Esophagus muscularis mucosa (tissue), 4 donors: ENCODE results near the gene KDM7A. TPM values are rescaled to one million over a fixed set of nuclear protein-coding genes. Genes with fewer than 3 reads are reported as not detected.

Experiments used
- DNase-seq: peaks from one replicate; pipeline ENCODE4 v3.0.0-alpha.2; 2017; ENCODE audit errors: extremely low spot score
- H3K27ac ChIP-seq, 4 donors: fragments of 200-600 bp; sonication (generic); replicated peaks in 1 of 4; 1 replicate in 3 of 4; 2 replicates in 1 of 4; pipeline ENCODE4 v1.5.1; 2016 to 2019; ENCODE audit warnings: mild to moderate bottlenecking in 1 of 4
- H3K27me3 ChIP-seq, 4 donors: fragments of 200-600 bp; sonication (generic); one replicate each; pipeline versions ENCODE4 v1.5.1 to v1.6.0; 2016 to 2019
- H3K36me3 ChIP-seq, 4 donors: fragments of 200-600 bp; sonication (generic); one replicate each; pipeline ENCODE4 v1.5.1; 2016 to 2019
- H3K4me1 ChIP-seq, 4 donors: fragments of 200-600 bp; sonication (generic); one replicate each; pipeline ENCODE4 v1.5.1; 2016 to 2019
- H3K4me3 ChIP-seq, 4 donors: fragments of 200-600 bp; sonication (generic); 1 replicate in 2 of 4; 2 replicates in 2 of 4; pipeline ENCODE4 v1.5.1; 2016 to 2019; ENCODE audit warnings: mild to moderate bottlenecking in 4 of 4, moderate library complexity in 1 of 4
- H3K9me3 ChIP-seq, 4 donors: fragments of 200-600 bp; sonication (generic); 1 replicate in 3 of 4; 2 replicates in 1 of 4; pipeline ENCODE4 v1.5.1; 2016 to 2019
- EP300 ChIP-seq: sonication (generic); formaldehyde crosslinking; IDR thresholded peaks from one replicate; pipeline ENCODE4 v1.6.1; 2017; ENCODE audit warnings: antibody characterized with exemption
- POLR2A ChIP-seq: fragments of 450-650 bp; IDR thresholded peaks from one replicate; pipeline ENCODE4 v1.6.1; 2017; ENCODE audit warnings: antibody characterized with exemption, moderate library complexity, mild to moderate bottlenecking, low read depth
- POLR2AphosphoS5 ChIP-seq, 2 donors: sonication (generic); formaldehyde crosslinking; IDR thresholded peaks; one replicate each; pipeline ENCODE4 v1.6.1; 2017; ENCODE audit warnings: antibody characterized with exemption in 2 of 2
- WGBS: methylation state at CpG from one replicate; pipeline ENCODE4 v1.1.5; 2018; 5-methylcytosine and 5-hydroxymethylcytosine counted together
- intact Hi-C: fragments of 100-400 bp; cut with DNase I; formaldehyde crosslinking; loops from one replicate; pipeline ENCODE4 v1.15.1; 2023
- total RNA-seq, 4 donors: library from RNA; depleted of rRNA; stranded (reverse); fragments of >200 nt; gene quantifications; one replicate each; pipeline versions ENCODE4 v1.1.0 to v1.2.1, GENCODE V29; 2016
- TF ChIP-seq, protein P1 (sequence below), 3 experiments: fragments of 200-600 bp in 2 of 3; fragments of 450-650 bp in 1 of 3; sonication (generic) in 2 of 3; IDR thresholded peaks; one replicate each; pipeline ENCODE4 v1.5.1; 2017 to 2019; ENCODE audit warnings: antibody characterized with exemption in 3 of 3, mild to moderate bottlenecking in 2 of 3, moderate library complexity in 1 of 3

Gene KDM7A
- total RNA-seq, 4 donors from 2014 or later = 13.5 to 23.7 (median 19.5) TPM

DNA sequence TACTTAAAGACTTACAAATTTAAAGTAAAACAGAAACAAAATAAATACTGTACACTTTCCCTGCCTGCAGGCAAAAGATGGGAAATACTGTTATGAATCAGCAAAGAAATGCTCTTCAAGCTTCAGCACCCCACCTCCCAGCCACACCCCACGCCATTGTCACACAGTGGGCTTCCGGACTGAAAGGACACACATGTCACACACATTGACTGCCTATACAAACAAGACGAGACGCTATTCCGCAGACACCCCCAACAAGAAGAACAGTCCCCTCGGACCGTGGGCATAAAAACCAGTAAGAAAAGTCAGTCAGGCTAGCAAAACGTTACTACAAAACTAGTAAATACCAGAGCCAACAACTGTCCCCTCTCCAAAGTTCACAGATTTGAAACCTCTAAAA is 91.8 kb downstream of the KDM7A start:
- no peaks in the 10 kb centered on the region for H3K4me1 ChIP-seq
- 63% methylated on average over 8 of the region's 8 CpGs for WGBS
- no peak overlapping the region for H3K27ac ChIP-seq
- TF ChIP-seq EP300 = no peak
- no peak for TF ChIP-seq POLR2AphosphoS5 (IDR thresholded peaks at IDR 0.05)
- no peak for TF ChIP-seq POLR2A
- TF ChIP-seq, protein P1, sequence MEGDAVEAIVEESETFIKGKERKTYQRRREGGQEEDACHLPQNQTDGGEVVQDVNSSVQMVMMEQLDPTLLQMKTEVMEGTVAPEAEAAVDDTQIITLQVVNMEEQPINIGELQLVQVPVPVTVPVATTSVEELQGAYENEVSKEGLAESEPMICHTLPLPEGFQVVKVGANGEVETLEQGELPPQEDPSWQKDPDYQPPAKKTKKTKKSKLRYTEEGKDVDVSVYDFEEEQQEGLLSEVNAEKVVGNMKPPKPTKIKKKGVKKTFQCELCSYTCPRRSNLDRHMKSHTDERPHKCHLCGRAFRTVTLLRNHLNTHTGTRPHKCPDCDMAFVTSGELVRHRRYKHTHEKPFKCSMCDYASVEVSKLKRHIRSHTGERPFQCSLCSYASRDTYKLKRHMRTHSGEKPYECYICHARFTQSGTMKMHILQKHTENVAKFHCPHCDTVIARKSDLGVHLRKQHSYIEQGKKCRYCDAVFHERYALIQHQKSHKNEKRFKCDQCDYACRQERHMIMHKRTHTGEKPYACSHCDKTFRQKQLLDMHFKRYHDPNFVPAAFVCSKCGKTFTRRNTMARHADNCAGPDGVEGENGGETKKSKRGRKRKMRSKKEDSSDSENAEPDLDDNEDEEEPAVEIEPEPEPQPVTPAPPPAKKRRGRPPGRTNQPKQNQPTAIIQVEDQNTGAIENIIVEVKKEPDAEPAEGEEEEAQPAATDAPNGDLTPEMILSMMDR (IDR thresholded peaks at IDR 0.05) = no peak
- intact Hi-C loops = no loop called here
- DNase-seq = no peak
- no peaks in the 10 kb centered on the region for H3K27me3 ChIP-seq
- no peaks in the 10 kb centered on the region for H3K9me3 ChIP-seq
- H3K4me3 ChIP-seq = no peak overlapping the region
- H3K36me3 ChIP-seq = peaks cover 1 to 26% (median 13%) of the 10 kb centered on the region in 4 donors

DNA sequence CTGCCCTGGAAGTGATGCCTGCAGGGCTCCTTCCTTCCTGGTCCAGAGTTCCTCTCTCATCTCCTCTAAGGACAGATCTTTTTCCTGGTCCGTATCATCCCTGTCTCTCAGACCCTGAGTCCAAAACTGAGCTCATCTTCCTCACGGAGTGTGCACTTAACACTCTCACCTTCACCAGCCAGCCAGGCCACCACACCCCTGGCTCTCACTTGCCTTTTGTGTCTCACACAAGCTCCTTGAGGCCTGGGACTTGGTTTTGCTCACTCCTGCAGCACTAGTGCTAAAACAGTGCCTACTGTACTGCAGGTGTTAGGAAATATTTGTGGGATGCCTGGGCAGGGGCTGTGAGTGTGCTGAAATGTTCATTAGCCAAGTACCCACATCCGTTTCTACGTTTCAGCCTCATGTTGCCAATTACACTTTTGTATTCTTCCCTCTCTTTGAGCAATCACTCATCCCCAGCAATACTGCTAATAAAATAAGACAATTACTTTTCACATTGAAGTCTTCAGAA is 92.6 kb downstream of the KDM7A start:
- Histone ChIP-seq H3K4me3 (no peak overlapping the region), H3K27ac (no peak overlapping the region), H3K9me3 (no peaks in the 10 kb centered on the region), H3K27me3 (no peaks in the 10 kb centered on the region), H3K36me3 (peaks cover 0 to 18% (median 7%) of the 10 kb centered on the region in 4 donors), H3K4me1 (no peaks in the 10 kb centered on the region)
- DNase-seq = no peak
- TF ChIP-seq EP300 (no peak), POLR2A (no peak), POLR2AphosphoS5 (IDR thresholded peaks at IDR 0.05) (no peak)
- TF ChIP-seq, protein P1 (IDR thresholded peaks at IDR 0.05) = no peak
- intact Hi-C loops = no loop called here
- 86% methylated on average over 4 of the region's 4 CpGs for whole genome bisulfite sequencing

DNA sequence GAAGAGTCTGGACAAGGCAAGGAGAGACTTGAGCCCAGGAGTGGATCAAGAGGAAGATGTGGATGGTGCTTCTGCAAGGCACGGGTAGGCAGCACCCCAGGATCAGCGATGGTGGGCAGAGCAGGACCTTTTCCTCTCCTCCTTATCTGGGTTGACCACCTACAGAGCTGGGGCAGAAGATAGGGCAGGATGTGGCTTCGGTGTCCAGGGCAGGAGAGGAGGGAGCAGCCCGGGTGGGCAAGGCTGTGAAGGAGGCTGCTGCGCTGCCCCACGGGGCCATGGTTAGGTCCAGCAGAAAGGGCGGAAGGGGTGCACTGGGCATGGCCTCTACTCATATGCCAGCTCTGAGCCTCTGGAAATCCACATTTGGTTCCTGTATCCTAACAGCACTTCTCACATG is 94.0 kb downstream of the KDM7A start:
- Histone ChIP-seq H3K36me3 (peaks cover 0 to 10% (median 3%) of the 10 kb centered on the region in 4 donors), H3K27ac (no peak overlapping the region), H3K9me3 (no peaks in the 10 kb centered on the region), H3K4me3 (no peak overlapping the region), H3K27me3 (no peaks in the 10 kb centered on the region), H3K4me1 (no peaks in the 10 kb centered on the region)
- WGBS = 65% methylated on average over 3 of the region's 7 CpGs
- TF ChIP-seq, protein P1 (IDR thresholded peaks at IDR 0.05) = no peak
- no peak for TF ChIP-seq EP300
- intact Hi-C loops = no loop called here
- no peak for DNase-seq

DNA sequence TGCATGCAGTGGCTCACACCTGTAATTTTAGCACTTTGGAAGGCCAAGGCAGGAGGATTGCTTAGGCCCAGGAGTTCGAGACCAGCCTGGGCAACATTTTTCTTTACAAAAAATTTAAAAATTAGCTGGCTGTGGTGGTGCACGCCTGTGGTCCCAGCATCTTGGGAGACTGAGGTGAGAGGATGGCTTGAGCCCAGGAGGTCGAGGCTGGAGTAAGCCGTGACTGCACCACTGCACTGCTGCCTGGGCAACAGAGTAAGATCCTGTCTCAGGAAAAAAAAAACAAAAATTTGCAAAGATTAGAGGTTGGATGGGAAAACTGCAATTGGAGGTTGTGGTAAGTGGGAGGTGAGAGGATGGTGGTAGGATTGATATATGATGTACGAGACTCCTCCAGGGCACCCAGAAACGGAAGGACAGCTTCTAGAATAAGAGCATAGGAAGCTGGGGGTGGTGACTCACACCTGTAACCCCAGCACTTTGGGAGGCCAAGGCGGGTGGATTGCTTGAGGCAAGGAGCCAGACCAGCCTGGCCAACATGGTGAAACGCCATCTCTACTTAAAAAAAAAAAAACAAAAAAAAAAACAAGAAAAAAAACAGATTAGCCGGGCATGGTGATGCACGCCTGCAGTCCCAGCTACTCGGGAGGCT is 94.9 kb downstream of the KDM7A start:
- no peak for TF ChIP-seq POLR2A
- TF ChIP-seq EP300 = no peak
- TF ChIP-seq POLR2AphosphoS5 (IDR thresholded peaks at IDR 0.05) = no peak
- TF ChIP-seq, protein P1 (IDR thresholded peaks at IDR 0.05) = no peak
- DNase-seq = peak; percentile 53
- Histone ChIP-seq H3K36me3 (peaks cover 0 to 8% (median under 1%) of the 10 kb centered on the region in 4 donors), H3K4me3 (no peak overlapping the region), H3K4me1 (no peaks in the 10 kb centered on the region), H3K27ac (no peak overlapping the region), H3K9me3 (no peaks in the 10 kb centered on the region), H3K27me3 (no peaks in the 10 kb centered on the region)
- intact Hi-C loops = no loop called here
- 92% methylated on average over 11 of the region's 11 CpGs for WGBS

DNA sequence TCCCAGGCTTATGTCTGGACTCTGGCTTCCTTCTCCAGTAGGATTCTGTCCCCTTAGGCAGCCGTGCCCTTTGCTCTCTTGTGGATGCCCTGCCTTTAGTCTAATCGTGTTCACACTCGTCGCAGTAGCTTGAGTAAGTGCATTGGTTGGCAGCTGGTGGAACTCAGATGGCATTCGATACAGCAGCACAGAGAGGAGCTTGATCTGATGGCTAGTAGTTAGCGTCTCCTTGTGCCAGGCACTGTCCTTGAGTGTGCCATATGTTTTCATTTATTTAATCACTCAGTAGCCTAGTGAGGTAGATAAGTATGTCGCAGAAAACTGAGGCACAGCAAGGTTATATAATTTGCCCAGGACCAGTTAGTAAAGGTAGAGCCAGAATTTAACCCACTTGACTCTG is 95.9 kb downstream of the KDM7A start:
- no peak for TF ChIP-seq EP300
- no peak for TF ChIP-seq POLR2A
- TF ChIP-seq, protein P1 (IDR thresholded peaks at IDR 0.05) = no peak
- H3K27ac ChIP-seq = no peak overlapping the region
- intact Hi-C loops = no loop called here
- H3K4me3 ChIP-seq = no peak overlapping the region
- H3K4me1 ChIP-seq = no peaks in the 10 kb centered on the region
- 74% methylated on average over 7 of the region's 7 CpGs for WGBS
- no peaks in the 10 kb centered on the region for H3K9me3 ChIP-seq
- no peaks in the 10 kb centered on the region for H3K36me3 ChIP-seq
- H3K27me3 ChIP-seq = peaks cover 0 to 3% (median 0%) of the 10 kb centered on the region in 4 donors
- DNase-seq = peak; percentile 78
